Adipose tissue (tissue), 3 donors: Measurements from ENCODE around the gene ZNF273. TPM values are rescaled to one million over a fixed set of nuclear protein-coding genes. Genes with fewer than 3 reads are reported as not detected.
"Not testable (repeated sequence)": the region's sequence is repeated elsewhere in the genome, so short reads cannot be mapped to it uniquely, and the experiment has no call there.

ENCODE experiments used
- H3K27ac ChIP-seq: one replicate; pipeline ENCODE4 v1.5.1; 2013; ENCODE audit warnings: low read depth, low read length
- WGBS, 3 donors: extraction: QIAGEN DNeasy Blood & Tissue Kit; methylation state at CpG; one replicate each; pipeline ENCODE4 v1.1.7; 2013; 5-methylcytosine and 5-hydroxymethylcytosine counted together
- polyA plus RNA-seq, 3 donors: library from polyadenylated mRNA; stranded (reverse); fragments of 200-250 nt; gene quantifications; one replicate each; pipeline ENCODE4 v1.2.3, GENCODE V29; 2013
- donor health status: healthy with polysubstance abuse.
- donor health status: Bipolar disorder and iron deficiency.
- donor health status: healthy.

The ZNF273 gene
- polyA plus RNA-seq, result 1 to 10 TPM; 1.1 to 3.9 (median 2.7) TPM

GRCh38 chr7:64902806-64903721, at the start of gene ZNF273:
Gene ZNF273 (plus strand): TSS chr7:64903273. CDS start chr7:64903318, 45 bp downstream.
- no peak within 1 kb of the TSS for H3K27ac ChIP-seq
- 0 to 1% (median 0%) methylated on average over 32 to 34 of the region's 34 CpGs for WGBS, 3 donors

- no peak overlapping the region for H3K27ac ChIP-seq
- WGBS, 3 donors, result 83 to 95% (median 86%) methylated on average over 4 of the region's 4 CpGs
Observed at GRCh38 chr7:64853679-64854078, 49.4 kb upstream of the ZNF273 start.

- no peak overlapping the region for H3K27ac ChIP-seq
- WGBS, 3 donors, result 50 to 91% (median 85%) methylated on average over 1 of the region's 1 CpG
Observed at GRCh38 chr7:64854969-64855368, 48.1 kb upstream of the ZNF273 start.

GRCh38 chr7:64863021-64863420, 40.1 kb upstream of the ZNF273 start:
- WGBS, 3 donors, result 86 to 94% (median 91%) methylated on average over 9 of the region's 9 CpGs
- no peak overlapping the region for H3K27ac ChIP-seq

GRCh38 chr7:64863530-64863929, 39.5 kb upstream of the ZNF273 start:
- 85 to 90% (median 89%) methylated on average over 3 of the region's 3 CpGs for WGBS, 3 donors
- not testable (repeated sequence) for H3K27ac ChIP-seq

- WGBS, 3 donors, result 84 to 90% (median 89%) methylated on average over 7 of the region's 7 CpGs
Observed at GRCh38 chr7:64863969-64864368, 39.1 kb upstream of the ZNF273 start.

GRCh38 chr7:64867863-64868440, 35.1 kb upstream of the ZNF273 start:
- no peak overlapping the region for H3K27ac ChIP-seq
- 86 to 89% (median 89%) methylated on average over 18 of the region's 18 CpGs for WGBS, 3 donors

More at GRCh38 chr7:64863969-64864368, 39.1 kb upstream of the ZNF273 start:
- no peak overlapping the region for H3K27ac ChIP-seq

- WGBS, 3 donors, result 85 to 94% (median 91%) methylated on average over 11 of the region's 11 CpGs
- H3K27ac ChIP-seq, result no peak overlapping the region
Observed at GRCh38 chr7:64868499-64868898, 34.6 kb upstream of the ZNF273 start.

GRCh38 chr7:64869121-64869725, 33.9 kb upstream of the ZNF273 start:
- 63 to 76% (median 75%) methylated on average over 8 of the region's 8 CpGs for WGBS, 3 donors
- no peak overlapping the region for H3K27ac ChIP-seq

- 88 to 93% (median 93%) methylated on average over 32 of the region's 32 CpGs for WGBS, 3 donors
- no peak overlapping the region for H3K27ac ChIP-seq
Observed at GRCh38 chr7:64869912-64870562, 33.0 kb upstream of the ZNF273 start.

- 90 to 95% (median 95%) methylated on average over 13 of the region's 13 CpGs for WGBS, 3 donors
- H3K27ac ChIP-seq, result no peak overlapping the region
Observed at GRCh38 chr7:64870656-64871055, 32.4 kb upstream of the ZNF273 start.

GRCh38 chr7:64871761-64872160, 31.3 kb upstream of the ZNF273 start:
- WGBS, 3 donors, result 66 to 83% (median 76%) methylated on average over 8 of the region's 8 CpGs

GRCh38 chr7:64872351-64873154, 30.5 kb upstream of the ZNF273 start:
- WGBS, 3 donors, result 90 to 93% (median 92%) methylated on average over 36 of the region's 36 CpGs
- no peak overlapping the region for H3K27ac ChIP-seq

More at GRCh38 chr7:64871761-64872160, 31.3 kb upstream of the ZNF273 start:
- H3K27ac ChIP-seq, result no peak overlapping the region

- no peak overlapping the region for H3K27ac ChIP-seq
- 89 to 97% (median 93%) methylated on average over 10 of the region's 10 CpGs for WGBS, 3 donors
Observed at GRCh38 chr7:64873155-64873500, 29.9 kb upstream of the ZNF273 start.

- H3K27ac ChIP-seq, result no peak overlapping the region
- 62 to 74% (median 64%) methylated on average over 5 of the region's 5 CpGs for WGBS, 3 donors
Observed at GRCh38 chr7:64873517-64873916, 29.6 kb upstream of the ZNF273 start.

GRCh38 chr7:64874114-64874513, 29.0 kb upstream of the ZNF273 start:
- WGBS, 3 donors, result 71 to 74% (median 74%) methylated on average over 10 of the region's 10 CpGs
- H3K27ac ChIP-seq, result no peak overlapping the region

- 82 to 90% (median 87%) methylated on average over 23 of the region's 23 CpGs for WGBS, 3 donors
- H3K27ac ChIP-seq, result no peak overlapping the region
Observed at GRCh38 chr7:64874562-64875250, 28.4 kb upstream of the ZNF273 start.
